K562 (cell line): ENCODE results near the gene FILIP1L.

Experiments used
- BDP1 ChIP-seq: IDR thresholded peaks from 3 replicates; pipeline ENCODE4 v1.6.1; 2011; ENCODE audit not compliant: insufficient read length, insufficient read depth
- CCAR2 ChIP-seq: fragments of 200-400 bp; formaldehyde crosslinking; IDR thresholded peaks from 2 replicates; pipeline ENCODE4 v1.6.1; 2017; ENCODE audit warnings: mild to moderate bottlenecking, low read depth, low read length
- CHD1 ChIP-seq: fragments of 200-600 bp; sonication (generic); IDR thresholded peaks from one replicate; pipeline ENCODE4 v1.6.1; 2012; ENCODE audit warnings: mild to moderate bottlenecking, moderate library complexity, low read length, inconsistent platforms
- CHD2 ChIP-seq: IDR thresholded peaks from 2 replicates; pipeline ENCODE4 v1.6.1; 2011; ENCODE audit warnings: low read depth, low read length
- CTBP1 ChIP-seq: fragments of 450-650 bp; IDR thresholded peaks from 2 replicates; pipeline ENCODE4 v1.6.1; 2016; ENCODE audit warnings: borderline replicate concordance
- CTCF ChIP-seq, 3 experiments: IDR thresholded peaks in 2 of 3; conservative IDR thresholded peaks in 1 of 3; 2 replicates each; pipeline ENCODE4 v1.5.1; 2011 to 2012; ENCODE audit warnings: low read length in 3 of 3, mild to moderate bottlenecking in 3 of 3, control low read depth in 2 of 3, improper control_type of control experiment in 1 of 3, inconsistent platforms in 1 of 3, low read depth in 1 of 3, mixed read lengths in 1 of 3, moderate library complexity in 1 of 3; ENCODE audit not compliant: insufficient read depth in 2 of 3
- ELF4 ChIP-seq: fragments of 450-650 bp; formaldehyde crosslinking; IDR thresholded peaks from 2 replicates; pipeline ENCODE4 v1.4.0; 2022; ENCODE audit warnings: missing genetic modification characterization
- POLR2A ChIP-seq: fragments of 450-650 bp; conservative IDR thresholded peaks from 2 replicates; pipeline ENCODE4 v1.6.1; 2016
- RAD21 ChIP-seq, 2 experiments: fragments of 250-450 bp in 1 of 2; fragments of 450-650 bp in 1 of 2; sonication (Bioruptor Pico) in 1 of 2; formaldehyde crosslinking in 1 of 2; IDR thresholded peaks in 1 of 2; conservative IDR thresholded peaks in 1 of 2; 2 replicates each; pipeline versions ENCODE4 v1.4.0 to v1.8.0; 2020 to 2022; ENCODE audit warnings: mild to moderate bottlenecking in 2 of 2, moderate library complexity in 1 of 2
- RCOR1 ChIP-seq, 2 experiments: IDR thresholded peaks; 2 replicates each; pipeline ENCODE4 v1.6.1; 2012; ENCODE audit warnings: low read depth in 2 of 2, low read length in 2 of 2, borderline replicate concordance in 1 of 2, improper control_type of control experiment in 1 of 2
- ZBTB34 ChIP-seq: fragments of 250-450 bp; sonication (Bioruptor Pico); IDR thresholded peaks from 2 replicates; pipeline ENCODE4 v1.8.0; 2021; ENCODE audit warnings: mild to moderate bottlenecking, moderate library complexity
- TF ChIP-seq, protein P1 (sequence below): fragments of 450-650 bp; IDR thresholded peaks from 2 replicates; pipeline ENCODE4 v1.6.1; 2016; ENCODE audit warnings: low read depth
- TF ChIP-seq, protein P2 (sequence below): fragments of 450-650 bp; formaldehyde crosslinking; IDR thresholded peaks from 2 replicates; pipeline ENCODE4 v1.4.0; 2020; ENCODE audit warnings: mild to moderate bottlenecking, moderate library complexity

DNA sequence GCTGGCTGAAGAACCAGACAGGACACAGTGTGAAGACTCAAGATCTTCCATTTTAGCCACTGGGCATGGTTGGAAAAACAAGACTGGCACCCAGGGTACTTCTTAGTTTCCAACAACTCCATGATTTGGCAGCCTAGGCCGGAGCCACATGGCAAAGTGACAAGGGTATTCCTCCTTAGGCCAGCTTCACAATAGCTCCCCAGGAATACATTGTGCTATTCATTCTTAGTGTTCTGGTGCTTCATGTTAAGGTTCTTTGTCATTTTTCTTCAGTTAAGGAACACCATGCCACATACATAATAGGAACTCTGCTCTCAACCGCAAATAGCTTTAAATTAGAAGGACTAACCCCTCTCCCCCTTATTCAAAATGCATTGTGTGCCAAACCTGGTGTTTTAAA lies 8.0 kb upstream of the FILIP1L start:
- TF ChIP-seq RAD21 (CRISPR knock-in tag; conservative IDR thresholded peaks at IDR 0.05 in 1 of 2, IDR thresholded peaks at IDR 0.05 in 1 of 2): no peak
- TF ChIP-seq CHD2: no peak
- TF ChIP-seq, protein P1, sequence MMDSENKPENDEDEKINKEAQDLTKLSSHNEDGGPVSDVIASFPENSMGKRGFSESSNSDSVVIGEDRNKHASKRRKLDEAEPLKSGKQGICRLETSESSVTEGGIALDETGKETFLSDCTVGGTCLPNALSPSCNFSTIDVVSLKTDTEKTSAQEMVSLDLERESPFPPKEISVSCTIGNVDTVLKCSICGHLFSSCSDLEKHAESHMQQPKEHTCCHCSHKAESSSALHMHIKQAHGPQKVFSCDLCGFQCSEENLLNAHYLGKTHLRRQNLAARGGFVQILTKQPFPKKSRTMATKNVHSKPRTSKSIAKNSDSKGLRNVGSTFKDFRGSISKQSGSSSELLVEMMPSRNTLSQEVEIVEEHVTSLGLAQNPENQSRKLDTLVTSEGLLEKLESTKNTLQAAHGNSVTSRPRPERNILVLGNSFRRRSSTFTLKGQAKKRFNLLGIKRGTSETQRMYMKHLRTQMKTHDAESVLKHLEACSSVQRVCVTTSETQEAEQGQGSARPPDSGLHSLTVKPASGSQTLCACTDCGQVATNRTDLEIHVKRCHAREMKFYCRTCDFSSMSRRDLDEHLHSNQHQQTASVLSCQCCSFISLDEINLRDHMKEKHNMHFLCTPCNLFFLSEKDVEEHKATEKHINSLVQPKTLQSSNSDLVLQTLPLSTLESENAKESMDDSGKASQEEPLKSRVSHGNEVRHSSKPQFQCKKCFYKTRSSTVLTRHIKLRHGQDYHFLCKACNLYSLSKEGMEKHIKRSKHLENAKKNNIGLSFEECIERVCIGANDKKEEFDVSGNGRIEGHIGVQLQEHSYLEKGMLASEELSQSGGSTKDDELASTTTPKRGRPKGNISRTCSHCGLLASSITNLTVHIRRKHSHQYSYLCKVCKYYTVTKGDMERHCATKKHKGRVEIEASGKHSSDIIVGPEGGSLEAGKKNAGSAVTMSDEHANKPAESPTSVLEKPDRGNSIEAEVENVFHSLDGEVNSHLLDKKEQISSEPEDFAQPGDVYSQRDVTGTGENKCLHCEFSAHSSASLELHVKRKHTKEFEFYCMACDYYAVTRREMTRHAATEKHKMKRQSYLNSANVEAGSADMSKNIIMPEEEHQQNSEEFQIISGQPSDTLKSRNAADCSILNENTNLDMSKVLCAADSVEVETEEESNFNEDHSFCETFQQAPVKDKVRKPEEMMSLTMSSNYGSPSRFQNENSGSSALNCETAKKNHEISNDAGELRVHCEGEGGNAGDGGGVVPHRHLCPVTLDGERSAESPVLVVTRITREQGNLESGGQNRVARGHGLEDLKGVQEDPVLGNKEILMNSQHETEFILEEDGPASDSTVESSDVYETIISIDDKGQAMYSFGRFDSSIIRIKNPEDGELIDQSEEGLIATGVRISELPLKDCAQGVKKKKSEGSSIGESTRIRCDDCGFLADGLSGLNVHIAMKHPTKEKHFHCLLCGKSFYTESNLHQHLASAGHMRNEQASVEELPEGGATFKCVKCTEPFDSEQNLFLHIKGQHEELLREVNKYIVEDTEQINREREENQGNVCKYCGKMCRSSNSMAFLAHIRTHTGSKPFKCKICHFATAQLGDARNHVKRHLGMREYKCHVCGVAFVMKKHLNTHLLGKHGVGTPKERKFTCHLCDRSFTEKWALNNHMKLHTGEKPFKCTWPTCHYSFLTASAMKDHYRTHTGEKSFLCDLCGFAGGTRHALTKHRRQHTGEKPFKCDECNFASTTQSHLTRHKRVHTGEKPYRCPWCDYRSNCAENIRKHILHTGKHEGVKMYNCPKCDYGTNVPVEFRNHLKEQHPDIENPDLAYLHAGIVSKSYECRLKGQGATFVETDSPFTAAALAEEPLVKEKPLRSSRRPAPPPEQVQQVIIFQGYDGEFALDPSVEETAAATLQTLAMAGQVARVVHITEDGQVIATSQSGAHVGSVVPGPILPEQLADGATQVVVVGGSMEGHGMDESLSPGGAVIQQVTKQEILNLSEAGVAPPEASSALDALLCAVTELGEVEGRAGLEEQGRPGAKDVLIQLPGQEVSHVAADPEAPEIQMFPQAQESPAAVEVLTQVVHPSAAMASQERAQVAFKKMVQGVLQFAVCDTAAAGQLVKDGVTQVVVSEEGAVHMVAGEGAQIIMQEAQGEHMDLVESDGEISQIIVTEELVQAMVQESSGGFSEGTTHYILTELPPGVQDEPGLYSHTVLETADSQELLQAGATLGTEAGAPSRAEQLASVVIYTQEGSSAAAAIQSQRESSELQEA: no peak
- TF ChIP-seq, protein P2, sequence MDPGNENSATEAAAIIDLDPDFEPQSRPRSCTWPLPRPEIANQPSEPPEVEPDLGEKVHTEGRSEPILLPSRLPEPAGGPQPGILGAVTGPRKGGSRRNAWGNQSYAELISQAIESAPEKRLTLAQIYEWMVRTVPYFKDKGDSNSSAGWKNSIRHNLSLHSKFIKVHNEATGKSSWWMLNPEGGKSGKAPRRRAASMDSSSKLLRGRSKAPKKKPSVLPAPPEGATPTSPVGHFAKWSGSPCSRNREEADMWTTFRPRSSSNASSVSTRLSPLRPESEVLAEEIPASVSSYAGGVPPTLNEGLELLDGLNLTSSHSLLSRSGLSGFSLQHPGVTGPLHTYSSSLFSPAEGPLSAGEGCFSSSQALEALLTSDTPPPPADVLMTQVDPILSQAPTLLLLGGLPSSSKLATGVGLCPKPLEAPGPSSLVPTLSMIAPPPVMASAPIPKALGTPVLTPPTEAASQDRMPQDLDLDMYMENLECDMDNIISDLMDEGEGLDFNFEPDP: no peak
- TF ChIP-seq BDP1: no peak
- no peak for TF ChIP-seq RCOR1 (IDR thresholded peaks at IDR 0.05; ENCODE audit: borderline replicate concordance in 1 of 2, low read depth in 2 of 2, low read length in 2 of 2)
- TF ChIP-seq CHD1: no peak
- no peak for TF ChIP-seq CTBP1
- TF ChIP-seq POLR2A: no peak
- no peak for TF ChIP-seq CTCF (IDR thresholded peaks at IDR 0.05 in 2 of 3, conservative IDR thresholded peaks at IDR 0.05 in 1 of 3; ENCODE audit: insufficient read depth in 2 of 3, low read depth in 1 of 3, low read length in 3 of 3)
- TF ChIP-seq ZBTB34 (CRISPR knock-in tag): no peak
- TF ChIP-seq CCAR2: no peak
- TF ChIP-seq ELF4: no peak
